Activated T-helper 1 cell treated with anti-CD3 and anti-CD28 coated beads, Interleukin-2, amount 50 U/mL, for 16 hours (primary cell): ENCODE measurements around the gene SHOC1.
A peak's percentile ranks its signal among the peaks of the same experiment; 100 is the strongest.
"Not testable (repeated sequence)": the region's sequence is repeated elsewhere in the genome, so short reads cannot be mapped to it uniquely, and the experiment has no call there.

ENCODE experiments used
- DNase-seq, 2 donors: peaks; one replicate each; pipeline ENCODE4 v3.0.0-alpha.2; 2020; ENCODE audit warnings: low read depth in 1 of 2, low spot score in 1 of 2

Gene SHOC1

DNA sequence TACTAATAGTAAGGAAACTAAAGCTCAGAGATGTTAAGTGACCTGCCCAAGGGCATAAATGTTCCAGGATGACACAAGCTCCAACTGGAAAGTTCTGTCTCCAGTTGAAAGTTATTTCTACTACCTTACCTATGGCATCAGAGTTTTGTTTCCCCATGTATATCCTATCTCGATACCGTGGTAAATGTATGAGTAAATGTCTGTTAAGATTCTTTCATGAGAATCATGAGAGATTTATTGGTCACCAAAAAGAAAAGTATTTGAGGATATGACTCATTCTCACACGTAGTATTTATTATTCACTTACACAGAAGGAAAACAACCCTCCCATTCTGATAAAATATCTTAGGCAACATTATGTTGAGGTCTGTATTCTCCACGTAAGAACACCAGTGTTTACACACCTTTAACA is 11.1 kb upstream of the SHOC1 start:
- DNase-seq: no peak

DNA sequence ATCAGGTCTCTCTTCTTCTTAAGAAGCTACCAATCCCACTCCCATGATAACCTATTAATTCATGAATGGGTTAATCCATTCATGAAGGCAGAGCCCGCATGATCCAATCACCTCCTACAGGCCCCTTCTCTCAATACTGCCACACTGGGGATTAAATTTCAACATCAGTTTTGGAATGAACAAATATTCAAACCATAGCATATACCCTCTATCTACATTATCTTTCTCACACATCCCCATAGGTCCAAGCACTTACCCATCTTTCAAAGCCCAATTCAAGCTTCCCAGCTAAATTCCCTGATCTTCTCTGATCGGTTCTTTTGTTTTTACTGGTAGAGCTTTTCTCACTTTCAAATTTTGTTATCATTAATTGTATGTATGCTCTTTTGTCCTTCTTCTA is 10.5 kb upstream of the SHOC1 start:
- no peak for DNase-seq

DNA sequence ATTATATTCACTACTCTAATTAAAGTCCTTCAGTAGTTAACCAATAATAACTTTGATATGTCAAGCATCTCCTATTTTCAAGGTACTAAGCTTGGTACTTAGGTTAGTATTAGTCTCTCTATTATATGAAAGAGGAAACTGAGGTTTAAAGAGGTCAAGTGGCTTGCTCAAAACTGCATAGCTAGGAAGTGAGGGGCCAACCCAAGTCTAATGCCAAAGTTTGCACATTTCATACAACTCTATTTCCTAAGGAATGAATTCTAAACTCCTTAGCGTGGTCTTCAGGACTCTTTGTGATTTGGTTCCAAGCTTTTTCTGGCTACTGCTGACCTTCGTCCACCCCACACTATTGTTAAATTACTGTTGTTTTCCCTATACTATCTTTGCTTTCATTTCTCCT is 9.9 kb upstream of the SHOC1 start:
- DNase-seq: no peak

DNA sequence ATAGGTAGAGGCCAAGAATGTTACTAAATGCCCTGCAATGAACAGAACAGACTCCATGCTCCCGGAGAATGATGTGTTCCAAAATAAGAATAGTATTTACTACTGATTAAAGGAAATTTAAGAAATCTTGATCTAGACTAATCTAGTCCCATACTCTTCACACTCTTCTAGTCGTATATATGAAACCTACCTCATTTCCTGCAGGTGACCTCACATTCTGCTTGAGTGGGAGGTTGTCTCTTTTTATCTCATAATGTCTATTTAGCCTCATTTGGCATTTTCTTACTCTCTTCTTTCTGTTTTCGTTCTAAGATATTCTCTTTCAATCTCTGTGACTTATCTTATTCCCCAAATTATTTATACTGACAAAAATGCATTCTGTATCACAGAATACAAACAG is 9.2 kb upstream of the SHOC1 start:
- DNase-seq: no peak

DNA sequence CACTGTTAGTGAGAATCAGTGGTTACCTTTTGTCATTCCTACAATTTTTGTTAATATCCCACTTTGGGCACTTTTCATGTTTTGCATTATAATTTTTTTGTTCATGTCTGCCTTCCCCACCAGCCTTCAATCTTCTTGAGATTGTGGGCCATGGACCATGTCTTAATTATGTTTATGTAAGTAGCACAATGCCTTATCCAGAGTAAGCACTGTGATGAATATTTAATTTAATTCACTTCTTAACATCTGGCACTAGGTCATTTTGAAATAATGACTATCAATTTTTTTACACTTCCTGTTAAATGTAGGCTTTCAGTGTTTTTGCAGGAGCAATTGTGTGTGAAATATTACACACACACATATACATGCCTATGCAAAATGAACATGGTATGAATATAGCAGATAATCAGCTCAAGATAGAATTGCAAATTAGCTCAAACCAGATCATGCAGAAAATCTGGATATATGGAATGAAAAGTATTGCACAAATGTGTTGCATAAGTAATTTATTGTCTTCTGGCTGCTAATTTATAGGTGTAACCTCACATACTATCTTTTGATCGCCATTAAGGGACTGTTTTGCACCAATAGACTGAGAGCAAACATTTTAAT is 5.3 kb upstream of the SHOC1 start:
- DNase-seq: no peak

DNA sequence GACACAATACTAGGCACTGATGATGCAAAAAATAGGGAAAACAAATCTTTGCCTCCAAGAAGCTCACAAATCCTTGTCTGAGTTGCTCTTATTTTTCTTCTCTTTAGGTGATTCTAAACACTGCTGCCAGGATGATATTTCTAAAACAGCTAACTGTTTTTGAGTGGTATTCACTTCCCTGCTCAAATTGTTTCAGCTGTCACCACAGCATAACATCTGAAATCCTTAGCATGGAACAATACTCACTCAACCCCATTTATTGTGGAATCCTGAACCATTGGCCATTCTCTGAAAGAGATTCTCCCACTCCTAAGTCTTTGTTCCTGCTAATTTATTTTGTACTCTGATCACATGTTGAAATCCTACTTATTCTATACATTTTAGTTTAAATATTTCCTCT is 4.8 kb upstream of the SHOC1 start:
- DNase-seq: no peak

DNA sequence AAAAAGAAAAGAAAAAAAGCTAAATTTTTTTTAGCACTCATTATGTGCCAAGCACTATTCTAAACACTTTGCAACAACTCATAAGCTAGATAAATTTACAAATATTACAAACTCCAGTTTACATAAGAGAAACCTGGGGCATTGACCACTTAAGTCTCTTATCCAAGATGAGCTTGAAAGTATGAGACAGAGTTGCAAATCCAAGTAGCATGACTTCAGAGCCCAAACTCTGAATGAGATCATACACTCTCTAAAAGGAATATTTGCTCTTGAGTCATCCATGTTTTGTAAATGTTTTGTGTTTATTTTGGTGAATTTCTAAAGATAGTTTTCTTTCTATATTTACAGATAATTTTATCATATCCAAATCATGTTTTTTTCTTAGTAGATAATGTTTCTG is 4.0 kb upstream of the SHOC1 start:
- no peak for DNase-seq

DNA sequence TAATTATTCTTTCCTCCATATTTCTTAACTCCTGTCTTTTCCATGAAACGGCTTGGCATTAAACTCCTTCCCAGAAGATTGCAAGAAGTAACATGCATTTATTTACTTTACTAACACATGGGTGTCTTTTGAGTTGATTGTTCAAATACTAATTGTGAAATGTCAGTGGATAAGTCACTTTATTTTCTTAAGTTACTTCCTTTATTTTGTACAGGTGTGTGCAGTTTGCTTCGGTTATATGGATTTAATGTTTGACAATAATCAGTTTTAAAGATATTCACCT is 761 bp upstream of the SHOC1 start:
- DNase-seq: no peak

DNA sequence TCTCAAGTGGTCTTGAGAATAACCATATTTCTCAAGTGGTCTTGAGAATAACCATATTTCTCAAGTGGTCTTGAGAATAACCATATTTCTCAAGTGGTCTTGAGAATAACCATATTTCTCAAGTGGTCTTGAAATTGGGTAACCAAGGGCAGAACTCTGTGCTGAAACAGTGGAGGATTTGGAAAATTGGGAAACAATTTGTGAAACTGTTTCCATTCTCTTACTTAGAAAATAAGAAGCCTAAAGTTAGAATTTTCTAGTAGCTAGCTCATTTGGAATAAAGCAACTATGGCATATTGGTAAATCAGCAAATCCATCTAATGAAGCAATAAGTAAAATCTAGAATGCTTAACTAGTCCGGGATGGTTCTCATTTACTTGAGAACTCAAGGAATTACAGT is 2.9 kb downstream of the SHOC1 start:
- DNase-seq: not testable (repeated sequence)

DNA sequence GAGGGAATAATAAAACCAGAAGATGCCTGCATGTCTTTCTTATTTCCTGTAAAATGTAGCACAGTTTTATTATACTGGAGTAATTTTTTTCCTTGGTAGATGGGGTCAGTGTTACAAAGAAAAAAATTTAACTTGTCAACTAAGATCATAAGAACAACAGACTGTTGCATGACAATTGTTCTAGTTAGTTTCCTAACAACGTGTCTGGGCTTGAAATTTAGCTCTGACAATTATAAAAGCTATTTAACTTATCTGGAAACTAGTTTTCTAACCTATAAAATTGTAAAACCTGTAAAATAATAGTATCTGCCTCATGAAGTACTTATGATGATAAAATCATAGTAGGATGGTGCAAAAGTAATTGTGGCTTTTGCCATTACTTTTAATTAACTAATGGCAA is 4.9 kb downstream of the SHOC1 start:
- DNase-seq: no peak

DNA sequence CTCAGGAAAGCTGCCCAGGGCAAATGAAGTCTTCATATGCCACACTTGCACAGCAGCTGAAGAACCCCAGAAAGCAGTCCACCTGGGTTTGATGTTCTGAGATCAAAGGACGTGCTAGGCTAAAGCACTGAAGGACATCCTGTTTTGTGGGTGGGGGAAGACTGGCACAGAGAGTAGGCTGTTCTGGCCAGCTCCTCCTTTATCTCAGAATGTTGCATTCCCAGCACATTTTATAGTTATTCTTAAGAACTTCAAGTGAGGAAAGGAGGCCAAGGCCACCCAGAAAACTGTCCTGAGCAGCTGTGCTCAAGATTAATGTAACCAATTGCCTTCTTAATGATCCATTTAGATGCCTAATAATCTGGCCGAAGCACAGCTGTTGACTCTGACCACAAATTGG is 10.9 kb downstream of the SHOC1 start:
- no peak for DNase-seq

DNA sequence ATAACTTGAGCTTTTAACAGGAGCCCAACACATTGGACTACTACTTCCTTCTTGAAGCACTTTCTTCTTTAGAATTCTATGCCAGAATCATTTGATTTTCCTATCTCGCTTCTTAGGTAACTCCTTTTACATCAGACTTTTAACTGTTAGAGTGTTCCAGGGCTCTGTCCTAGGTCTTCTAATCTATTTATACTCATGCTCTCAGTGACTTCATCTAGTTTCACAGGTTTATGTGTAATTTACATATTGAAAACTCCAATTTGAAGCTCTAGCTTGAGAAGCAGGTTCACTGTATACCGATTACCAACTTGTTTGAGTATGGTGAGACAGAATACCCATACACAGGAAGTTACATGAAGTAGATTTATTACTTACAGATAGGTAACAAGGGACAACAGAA is 11.3 kb downstream of the SHOC1 start:
- DNase-seq: no peak

DNA sequence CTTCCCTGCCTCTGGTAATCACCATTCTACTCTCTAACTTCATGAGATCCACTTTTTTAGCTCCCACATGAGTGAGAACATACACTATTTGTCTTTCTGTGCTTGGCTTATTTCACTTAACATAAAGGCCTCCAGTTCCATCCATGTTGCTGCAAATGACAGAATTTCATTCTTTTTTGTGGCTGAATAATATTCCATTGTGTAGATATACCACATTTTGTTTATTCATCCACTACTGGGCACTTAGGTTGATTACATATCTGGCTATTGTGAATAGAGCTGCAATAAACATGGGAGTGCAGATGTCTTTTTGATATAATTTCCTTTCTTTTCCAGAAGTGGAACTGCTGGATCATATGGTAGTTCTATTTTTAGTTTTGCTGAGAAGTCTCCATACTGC is 28.7 kb downstream of the SHOC1 start:
- no peak for DNase-seq

DNA sequence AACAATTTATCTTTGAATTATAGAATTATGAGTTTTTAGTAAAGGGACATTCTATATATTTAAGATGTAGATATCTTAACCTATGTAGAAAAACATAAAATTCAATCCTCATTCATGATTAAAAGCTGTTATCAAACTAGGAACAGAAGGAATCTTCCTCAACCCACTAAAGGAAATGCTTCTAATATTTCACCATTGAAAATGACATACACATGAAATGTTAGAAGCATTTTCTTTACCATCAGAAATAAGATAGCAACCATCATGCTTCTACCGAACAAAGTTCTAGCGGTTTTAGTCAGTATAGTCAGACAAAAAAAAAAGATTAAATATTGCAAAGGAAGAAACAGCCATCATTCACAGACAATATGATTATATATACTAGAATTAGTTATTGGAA is 32.2 kb downstream of the SHOC1 start:
- DNase-seq: no peak

DNA sequence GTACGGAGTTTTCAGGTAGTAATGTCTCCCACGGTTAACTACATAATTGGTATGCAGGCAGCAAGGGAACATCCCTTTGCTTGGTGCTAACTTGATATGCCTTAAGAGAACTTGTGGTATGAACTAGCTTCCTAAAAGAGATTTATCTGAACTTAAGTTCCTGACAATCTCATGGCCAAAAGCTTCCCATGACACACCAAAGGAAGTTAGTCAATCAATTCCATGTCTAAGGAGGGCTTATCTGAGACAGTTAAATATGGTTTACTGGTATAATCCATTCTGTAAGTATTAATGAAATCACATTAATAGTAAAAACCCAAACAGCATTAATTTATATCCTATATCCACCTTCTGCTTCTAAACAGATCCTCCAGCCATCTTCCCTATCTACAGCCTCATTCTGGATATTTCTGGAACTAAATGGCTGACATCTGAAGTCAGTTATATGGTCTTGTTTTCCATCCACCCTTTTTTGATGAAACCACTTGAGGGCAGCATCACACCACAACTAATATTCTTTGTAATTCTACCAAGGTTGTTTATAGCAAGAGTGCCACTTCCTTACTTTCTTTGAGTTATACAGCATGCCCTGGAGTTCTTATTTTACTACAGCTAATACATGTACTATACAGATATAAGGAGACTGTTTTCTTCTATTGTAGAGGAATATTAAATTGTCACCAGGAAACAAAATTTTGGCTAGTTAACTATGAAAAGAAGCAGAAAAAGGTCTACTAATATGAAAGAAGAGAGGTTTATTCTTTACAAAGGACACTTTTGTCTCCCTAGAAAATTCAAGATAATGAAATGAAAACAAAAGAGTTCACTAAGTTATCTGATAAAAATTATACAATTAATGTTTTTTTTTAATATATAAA is 34.7 kb downstream of the SHOC1 start:
- peak in 1 of 2 donors; percentile 16 for DNase-seq

DNA sequence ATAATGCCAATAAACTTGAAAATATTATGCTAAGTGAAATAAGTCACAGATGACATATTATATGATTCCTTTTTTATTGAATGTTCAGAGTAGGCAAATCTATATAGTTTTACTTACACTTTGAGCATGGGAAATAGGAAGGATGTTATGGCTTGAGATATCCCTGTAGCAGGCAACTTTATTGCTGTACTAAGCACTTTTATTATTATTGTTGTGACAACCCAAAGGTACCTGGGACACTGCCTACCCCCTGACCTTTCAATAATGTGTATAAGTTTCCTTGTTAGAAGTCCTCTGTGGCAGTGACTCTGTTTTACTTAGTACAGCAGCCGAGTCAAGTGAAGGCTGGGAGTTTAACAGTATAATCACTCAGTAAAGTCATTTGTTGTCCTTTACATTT is 39.9 kb downstream of the SHOC1 start:
- DNase-seq: no peak

DNA sequence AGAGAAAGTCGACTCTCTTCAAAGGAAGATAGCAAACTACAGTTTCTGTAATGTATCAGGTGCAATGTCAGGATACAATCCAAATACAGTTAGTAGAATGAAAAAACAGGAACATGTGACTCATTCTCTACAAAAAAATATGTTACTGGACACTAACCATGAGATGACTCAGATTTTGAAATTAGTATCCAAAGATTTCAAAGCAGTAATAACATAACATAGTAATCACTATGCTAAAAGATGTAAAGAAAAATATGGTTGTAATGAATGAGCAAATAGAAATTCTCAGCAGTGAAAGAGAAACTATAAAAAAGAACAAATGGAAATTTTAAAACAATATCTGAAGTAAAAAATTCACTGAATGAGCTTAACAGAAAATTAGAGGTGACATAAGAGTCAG is 42.3 kb downstream of the SHOC1 start:
- no peak for DNase-seq
